HuH-7.5 (cell line): ENCODE results near the gene ASPSCR1.

ENCODE experiments used
- DNase-seq: peaks from one replicate; pipeline ENCODE4 v3.0.0; 2011; ENCODE audit warnings: low spot score

Gene ASPSCR1

DNA sequence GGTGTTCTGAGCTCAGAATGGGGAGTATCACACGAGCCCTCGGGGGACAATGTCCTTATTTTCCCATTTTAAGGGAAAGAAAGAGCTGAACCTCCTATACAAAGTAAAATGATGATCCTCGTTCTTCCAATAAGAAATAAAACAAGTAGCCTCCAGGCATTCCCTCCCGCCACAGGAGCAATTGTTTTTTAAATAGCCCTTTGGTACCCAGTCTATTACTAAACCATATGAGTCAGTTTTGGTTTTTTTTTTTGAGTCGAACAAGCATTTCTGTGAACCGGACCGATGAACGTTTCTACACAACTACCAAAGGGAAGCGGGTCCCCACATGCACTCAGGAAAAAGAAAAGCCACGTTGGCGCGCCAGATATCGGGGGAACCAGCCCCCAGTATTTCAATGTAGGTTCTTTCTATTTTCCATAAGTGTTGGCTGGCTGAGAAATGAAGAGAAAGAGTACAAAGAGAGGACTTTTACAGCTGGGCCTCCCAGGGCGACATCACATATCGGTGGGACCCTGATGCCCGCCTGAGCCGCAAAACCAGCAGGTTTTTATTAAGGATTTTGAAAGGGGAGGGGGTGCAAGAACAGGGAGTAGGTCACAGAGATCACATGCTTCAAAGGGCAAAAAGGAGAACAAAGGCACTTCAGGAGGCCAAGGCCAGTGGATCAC, 63.9 kb downstream of the ASPSCR1 start:
- no peak for DNase-seq

DNA sequence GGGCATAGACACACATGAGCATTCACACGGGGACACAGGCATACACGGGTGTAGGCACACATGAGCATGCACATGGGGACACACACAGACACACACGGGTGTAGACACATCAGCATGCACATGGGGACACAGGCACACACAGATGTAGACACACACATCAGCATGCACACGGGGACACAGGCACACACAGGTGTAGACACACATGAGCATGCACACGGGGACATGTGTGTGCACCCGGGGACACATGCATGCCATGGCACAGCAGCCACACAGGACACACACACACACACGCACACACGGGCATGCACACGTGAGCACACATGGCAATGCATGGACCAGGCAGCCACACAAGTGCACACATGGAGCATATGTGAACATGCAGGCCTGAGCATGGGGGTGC, 65.2 kb downstream of the ASPSCR1 start:
- DNase-seq: no peak

DNA sequence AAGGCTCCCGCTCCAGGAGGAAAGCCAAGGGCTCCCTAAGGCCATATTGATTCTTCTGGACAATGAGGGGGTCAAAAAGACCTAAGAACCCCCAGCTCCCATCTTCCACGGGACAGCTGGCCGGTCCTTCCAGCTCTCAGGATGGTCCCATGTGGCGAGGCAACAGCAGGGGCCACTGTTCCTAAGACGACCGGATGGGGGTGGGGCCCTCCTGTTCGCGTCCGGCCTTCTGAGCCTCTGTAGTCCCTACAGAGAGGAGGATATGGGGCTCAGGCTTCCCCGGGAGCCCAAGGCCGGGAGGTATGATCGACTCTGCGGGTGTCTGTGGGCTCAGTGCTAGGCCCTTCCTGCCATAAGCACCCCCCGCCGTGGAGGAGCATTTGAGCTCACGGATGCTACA, 66.1 kb downstream of the ASPSCR1 start:
- DNase-seq: no peak

DNA sequence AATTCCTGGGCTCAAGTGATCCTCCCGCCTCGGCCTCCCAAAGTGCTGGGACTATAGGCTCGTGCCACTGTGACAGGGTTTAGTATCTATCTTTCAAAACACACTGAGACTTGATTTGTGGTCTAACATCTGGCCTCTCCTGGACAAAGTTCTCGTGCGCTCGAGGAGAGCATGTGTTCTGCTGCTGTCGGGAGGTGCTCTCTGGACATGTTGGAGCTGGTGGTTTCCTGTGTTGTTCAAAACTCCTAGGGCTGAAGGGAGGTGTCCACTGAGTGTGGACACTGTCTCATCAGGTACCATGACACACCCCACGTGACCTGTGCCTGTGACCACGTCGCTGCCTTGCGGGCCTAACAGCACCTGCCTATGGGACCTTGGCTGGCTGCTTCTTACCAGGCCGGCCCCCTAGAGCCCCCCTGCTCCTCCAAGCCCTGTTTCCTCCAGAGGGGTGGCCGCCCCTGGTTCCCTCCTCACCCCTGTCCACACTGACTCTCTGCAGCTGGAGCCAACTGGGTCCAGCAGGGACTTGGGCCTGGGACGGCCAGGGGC, 68.6 kb downstream of the ASPSCR1 start:
- DNase-seq: no peak

DNA sequence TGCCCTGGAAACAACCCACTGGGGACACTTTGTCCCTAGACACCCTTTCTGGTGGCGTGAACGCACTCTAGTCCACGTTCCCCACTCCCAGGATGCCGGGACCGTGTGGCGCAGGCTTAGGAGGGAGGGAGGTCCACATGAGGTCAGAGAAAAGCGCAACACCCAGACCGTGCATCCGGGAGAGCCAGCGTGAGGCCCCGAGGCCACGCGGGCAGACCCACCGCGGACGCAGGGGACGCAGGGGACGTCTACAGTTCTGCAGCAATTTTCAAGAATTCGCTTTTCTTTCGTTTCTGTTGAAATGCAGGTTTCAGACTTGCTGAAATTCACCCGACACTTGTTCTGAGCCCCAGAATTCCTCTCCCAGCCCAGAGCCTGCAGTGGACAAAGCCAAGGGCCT, 69.5 kb downstream of the ASPSCR1 start:
- DNase-seq: no peak

DNA sequence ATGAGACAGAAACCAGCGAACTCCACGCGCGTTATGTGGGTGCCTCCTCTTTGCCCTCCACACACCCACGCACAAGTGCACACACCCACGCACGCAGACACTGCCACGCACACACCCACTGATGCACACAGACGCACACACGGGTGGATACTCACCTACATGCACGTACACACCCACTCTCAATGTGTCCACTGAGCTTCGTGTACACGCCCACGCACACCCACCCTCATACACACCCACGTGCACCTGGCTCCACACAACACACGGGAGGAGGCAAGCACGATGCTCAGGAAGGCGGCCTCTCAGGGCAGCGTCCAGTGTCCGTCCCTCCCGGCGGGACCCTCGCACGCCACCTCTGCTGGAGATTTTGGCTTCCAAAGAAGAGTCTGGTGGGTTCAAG, 70.0 kb downstream of the ASPSCR1 start:
- no peak for DNase-seq

DNA sequence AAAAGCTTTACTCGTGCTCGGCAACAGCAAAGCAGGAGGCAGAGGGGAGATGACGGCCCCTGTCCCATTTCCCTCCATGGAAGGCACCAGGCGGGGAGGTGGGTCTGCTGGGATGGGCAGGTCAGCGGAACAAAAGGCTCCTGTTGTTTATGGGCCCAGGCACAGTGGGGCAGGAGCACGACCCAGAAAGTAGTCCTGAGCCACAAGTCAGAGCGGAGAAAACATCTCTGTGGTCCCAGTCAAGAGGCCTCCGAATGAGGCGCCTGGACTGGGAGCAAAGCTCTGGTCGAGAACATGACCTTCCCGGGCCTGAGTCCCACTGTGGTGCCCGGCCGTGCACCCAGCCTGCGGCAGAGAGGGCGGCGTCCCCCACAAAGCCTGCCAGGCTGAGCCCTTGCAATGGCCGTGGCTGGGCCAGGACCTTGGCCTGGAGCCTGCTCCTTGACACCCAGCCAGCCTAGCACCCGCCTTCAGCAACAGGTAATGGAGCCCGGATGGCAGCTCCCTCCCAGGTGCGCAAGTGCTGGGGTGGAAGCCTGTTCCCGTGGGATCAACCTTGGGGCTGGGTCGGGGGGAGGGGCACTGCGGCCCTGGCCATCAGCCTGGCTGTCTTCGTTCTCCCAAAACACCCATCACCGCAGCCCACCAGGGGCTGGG, 70.6 kb downstream of the ASPSCR1 start:
- DNase-seq: no peak

DNA sequence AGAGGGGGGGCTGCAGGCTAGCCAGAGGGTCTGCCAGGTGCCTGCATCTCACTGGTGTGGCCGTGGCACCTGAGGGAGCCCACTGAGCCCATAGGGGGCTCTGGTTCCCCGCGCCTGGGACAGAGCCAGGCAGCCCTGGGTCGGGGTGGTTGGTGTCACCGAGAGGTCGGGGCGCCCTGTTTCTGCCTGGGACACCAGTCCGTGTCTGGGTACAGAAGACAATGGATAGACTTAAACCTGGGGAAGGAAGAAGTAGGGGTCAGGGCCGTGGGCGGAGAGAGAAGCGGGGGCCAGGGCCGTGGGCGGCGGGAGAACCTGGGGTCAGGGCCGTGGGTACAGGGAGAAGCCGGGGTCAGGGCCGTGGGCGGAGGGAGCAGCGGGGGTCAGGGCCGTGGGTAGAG, 71.1 kb downstream of the ASPSCR1 start:
- no peak for DNase-seq

DNA sequence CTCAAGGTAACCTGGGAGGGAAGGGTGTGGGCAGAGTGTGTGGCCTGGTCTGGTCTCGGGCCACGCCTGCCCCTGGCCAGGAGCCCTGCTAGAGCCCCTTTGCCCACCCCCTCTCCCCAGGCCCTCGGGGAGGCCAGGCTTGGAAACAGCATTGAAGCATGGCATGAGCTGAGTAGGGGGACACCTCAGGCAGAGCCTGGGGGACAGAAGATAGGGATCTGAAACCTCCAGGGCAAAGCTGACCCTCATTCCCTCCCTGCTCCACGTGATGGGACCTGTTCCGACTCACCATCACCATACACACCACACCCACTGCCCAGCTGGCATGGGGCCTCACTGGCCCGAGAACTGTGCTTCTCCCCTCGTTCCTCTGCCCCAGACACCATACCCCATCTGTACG, 71.7 kb downstream of the ASPSCR1 start:
- no peak for DNase-seq

DNA sequence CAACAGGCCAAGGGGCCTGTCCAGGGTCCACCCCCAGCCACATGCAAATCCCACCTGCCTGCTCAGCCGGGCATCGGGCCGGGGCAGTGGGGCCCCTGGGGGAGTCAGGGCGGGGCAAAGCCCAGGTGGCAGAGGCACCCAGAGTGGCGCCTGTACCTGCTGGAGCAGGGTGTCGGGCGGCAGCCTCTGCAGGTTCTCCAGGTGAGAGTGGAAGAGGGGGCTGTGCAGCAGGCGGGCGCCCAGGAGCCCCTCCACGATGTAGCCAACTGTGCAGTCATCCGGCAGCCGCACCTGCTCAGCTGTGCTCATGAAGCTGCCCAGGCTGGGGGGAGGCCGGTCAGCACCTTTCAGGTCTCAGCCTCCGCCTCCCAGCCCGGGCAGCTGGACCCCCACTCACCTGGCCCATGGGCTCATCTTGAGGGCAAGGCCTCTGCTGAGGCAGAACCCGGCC, 72.1 kb downstream of the ASPSCR1 start:
- no peak for DNase-seq

DNA sequence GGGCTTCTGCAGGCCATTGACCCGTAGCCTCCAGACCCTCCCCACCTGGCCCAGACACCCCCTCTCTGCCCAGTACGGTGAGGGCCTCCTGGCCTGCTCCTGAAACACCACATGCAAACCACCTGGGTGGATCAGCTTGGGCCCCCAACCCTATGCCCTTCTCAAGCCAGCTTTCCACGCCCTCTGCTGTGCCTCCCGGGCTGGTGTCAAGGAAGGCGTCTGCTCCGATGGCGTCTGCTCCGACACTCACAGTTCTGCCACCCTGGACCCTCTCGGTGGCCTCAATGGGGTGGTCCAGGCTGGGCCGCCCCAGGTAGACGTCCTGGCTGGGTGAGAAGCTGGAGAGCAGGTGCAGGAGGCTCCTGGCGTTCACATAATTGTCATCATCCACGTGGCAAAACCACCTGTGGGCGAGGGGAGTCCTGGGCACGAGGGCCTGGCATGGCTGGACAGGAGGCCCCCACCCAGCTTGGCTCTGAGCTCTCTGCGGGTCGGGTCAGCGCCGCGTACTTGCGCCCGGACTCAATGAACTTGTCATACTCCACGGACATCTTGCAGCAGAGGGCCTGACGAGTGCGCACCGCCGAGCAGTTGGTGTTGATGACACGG, 72.8 kb downstream of the ASPSCR1 start:
- no peak for DNase-seq

DNA sequence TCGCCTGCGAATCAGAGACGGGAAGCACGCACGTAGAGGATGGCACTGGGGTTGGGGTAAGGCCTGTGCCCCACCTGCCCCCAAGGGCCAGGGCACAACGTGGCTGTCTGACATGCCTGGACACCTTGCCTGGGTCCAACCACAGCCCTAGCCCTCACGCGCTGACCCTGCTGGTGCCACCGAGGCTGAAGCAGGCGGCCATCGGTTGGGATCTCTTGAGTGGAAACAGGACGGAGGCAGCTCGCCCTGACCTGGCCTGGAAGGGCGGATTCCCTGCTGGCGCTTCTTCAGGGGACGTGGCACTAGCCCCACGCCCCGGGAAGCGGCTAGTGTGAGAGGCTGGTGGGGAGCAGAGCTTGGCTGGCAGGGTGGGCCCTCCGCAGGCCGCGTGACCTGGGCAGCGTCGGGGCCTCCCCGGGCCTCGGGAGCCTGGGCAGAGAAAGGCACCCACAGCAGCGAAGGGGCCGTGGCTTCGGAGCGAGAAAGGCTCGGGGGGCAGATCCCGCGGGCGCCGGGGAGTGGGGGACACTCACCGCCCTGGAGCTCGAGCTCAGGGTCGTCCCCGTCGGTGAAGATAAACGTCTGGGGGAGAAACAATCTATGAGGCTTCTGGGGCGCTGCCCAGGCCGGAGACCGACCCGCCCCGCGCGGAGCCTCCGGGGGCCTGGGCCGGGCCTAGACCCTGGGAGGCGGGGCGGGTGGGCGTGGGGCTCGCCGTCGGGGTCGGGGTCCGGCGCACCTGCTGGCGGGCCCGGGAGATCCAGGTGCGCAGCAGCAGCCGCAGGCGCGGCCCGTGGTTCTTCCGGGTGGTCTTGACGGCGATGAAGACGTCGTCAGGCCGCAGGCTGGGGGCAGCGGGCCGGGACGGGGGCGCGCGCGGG, 73.6 kb downstream of the ASPSCR1 start:
- DNase-seq: no peak

DNA sequence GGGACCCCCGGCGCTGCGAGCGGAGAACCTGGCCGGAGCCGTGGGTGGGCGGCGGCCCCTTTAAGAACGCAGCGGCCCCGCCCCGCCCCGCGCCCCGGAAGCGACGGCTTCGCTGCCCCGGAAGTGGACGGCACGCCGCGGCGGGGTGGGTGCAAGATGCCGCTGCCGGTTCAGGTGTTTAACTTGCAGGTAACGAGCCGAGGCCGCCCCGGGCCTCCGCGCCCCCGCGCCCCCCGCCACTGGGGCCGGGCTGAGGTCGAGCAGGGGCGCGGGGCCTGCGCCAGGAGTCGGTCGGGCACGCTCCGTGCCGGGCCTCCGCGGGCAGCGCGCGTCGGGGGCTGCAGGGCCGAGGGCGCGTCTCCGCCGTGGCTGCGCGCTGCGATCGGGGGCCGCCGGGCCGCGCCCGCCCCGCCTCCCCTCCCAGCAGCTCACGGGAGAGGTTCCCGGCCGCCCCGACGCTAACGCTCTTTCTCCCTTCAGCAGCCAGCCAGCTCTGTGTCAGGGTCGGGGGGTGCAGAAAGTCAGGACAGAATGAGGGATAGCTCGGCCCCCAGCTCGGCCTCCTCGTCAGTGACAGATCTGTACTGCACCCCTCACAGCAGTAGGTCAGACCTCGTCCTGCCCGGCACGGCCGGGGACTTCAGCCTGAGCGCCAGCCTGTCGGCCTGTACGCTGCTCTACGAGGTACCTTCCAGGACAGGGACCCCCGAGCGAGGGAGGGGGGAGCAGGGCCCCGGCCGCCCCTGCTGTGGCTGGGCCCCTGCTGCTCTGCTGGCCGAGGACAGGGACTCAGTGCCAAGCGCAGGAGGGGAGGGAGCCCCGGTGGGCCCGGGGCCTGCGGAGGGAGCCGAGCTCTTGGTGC, 74.6 kb downstream of the ASPSCR1 start, which contains the start of the genes GPS1 and RFNG:
Gene GPS1 (plus strand): TSS at position 123 of the 862 bp plus-strand sequence. CDS start 34 bp downstream, at position 157.
Gene RFNG (minus strand): TSS at position 36 of the 862 bp plus-strand sequence. CDS start 45 bp downstream, outside the sequence.
- DNase-seq: peak; percentile 92

DNA sequence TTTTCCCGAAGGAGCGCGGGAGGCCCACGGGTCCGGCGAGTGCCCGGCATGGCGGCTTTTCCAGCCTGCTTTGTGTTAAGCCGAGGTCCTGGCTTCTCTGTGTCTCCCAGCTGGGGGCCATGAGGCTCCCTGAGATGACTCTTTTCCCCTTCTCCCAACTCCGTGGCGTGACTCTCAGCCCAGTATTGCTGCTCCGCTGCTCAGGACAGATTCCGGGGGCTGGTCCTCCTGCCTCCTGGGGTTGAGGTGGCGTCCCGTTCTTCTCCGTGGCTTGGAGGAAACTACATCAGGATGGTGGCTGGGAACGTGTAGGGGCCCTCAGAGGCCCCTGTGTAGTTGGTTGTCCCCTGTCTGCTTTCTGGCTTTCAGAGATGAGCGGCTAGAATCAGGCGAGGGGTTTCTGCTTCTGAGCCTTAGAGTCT, 75.2 kb downstream of the ASPSCR1 start:
- no peak for DNase-seq

DNA sequence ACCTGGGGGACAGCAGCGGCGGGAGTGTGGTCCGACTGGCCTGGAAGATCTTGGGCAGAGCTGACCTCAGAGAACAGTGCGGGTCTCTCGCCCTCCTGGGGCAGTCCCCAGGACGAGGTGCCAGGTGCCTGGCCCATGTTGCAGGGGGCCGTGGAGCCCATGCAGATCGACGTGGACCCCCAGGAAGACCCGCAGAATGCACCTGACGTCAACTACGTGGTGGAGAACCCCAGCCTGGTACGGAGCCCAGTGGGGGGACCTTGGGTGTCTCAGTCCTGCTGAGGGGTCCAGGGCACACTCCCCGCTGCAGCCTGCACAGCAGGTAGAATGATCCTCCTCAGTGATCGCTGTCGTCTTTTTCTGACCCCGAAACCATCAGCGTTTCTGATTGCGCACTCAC, 75.7 kb downstream of the ASPSCR1 start:
- no peak for DNase-seq

DNA sequence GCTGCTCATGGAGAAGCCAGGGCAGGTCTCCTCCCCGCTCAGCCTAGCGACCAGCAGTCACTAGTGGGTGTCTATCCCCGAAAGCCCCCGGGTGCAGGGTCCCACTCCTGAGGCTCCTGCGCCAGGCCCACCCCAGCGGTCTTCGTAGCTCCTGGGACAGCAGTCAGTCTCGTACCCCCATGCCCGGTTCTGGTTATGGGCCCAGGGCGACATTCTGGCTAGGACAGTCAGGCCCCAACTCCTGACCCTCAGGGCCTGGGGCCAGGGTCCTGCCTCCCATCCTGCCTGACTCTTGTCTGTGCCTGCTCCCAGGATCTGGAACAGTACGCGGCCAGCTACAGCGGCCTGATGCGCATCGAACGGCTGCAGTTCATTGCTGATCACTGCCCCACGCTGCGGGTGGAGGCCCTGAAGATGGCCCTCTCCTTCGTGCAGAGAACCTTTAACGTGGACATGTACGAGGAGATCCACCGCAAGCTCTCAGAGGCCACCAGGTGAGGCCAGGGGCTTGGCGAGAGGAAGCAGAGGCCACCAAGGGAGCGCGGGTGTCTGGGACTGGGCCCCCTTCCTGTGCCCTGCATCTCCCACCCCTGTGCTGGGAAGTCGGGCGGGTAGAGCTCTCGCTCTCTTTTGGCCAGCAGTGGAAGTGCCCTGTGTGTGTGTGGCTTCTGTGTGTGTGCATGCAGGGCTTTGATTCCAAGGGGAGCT, 76.3 kb downstream of the ASPSCR1 start:
- no peak for DNase-seq

DNA sequence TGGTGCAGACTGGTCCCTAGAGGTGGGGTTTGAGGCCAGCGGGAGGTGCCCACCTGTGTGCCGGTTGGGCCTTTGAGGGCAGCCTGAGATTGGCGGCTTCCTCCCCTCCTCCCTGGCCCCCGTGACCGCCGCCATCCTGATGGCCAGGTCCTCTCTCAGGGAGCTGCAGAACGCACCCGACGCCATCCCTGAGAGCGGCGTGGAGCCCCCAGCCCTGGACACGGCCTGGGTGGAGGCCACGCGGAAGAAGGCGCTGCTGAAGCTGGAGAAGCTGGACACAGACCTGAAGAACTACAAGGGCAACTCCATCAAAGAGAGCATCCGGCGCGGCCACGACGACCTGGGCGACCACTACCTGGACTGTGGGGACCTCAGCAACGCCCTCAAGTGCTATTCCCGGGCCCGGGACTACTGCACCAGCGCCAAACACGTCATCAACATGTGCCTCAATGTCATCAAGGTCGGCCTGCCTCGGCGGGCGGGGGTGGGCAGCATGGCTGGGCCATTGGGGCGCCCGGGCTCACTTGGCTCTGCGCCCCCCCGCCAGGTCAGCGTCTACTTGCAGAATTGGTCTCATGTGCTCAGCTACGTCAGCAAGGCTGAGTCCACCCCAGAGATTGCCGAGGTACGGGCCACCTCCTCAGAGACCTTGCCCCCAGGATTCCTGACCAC, 77.1 kb downstream of the ASPSCR1 start:
- DNase-seq: no peak

DNA sequence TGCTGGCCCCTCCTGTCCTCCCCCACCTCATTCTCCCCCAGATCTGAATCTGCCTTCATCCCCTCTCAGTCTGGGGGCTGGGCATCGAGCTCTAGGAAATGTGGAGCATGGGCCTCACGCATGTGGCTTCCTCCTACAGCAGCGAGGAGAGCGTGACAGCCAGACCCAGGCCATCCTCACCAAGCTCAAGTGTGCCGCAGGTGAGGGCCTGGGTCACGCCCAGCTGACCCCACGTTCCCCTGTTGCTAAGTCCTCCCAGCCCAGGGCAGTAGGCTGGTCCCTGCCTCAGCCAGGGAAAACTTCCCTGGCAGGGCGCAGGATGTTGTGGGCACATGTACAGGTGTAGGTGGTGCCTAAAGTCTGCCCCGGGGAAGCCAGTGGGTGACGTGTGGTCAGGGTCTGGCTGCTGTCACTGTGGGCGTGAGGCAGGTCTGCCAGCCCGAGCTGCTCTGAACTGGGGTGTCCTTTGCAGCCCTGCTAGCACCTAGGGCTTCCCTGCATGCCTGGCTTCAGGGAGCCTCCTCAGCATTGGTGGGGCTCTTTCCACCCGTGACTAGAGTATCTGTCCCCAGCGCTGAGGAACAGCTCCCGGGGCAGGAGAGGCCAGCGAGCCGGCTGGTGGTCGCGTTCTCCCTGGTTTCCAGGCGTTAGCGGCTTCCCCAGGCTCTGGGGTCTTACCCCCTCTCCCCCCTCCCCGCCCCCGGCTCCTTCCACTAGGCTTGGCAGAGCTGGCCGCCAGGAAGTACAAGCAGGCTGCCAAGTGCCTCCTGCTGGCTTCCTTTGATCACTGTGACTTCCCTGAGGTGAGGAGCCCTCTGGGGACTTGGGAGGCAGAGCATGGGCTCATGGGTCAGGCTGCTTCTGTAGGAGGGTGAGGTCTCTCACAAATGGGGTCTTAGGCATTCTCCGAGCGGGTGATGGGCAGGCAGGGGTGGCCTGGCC, 77.9 kb downstream of the ASPSCR1 start:
- no peak for DNase-seq
